H1 (cell line): ENCODE measurements around the gene USH2A. TPM values are rescaled to one million over a fixed set of nuclear protein-coding genes. Genes with fewer than 3 reads are reported as not detected.

Source experiments
- CTCF ChIA-PET: fragments of 300-600 bp; sonication (Branson Sonifier 250); formaldehyde crosslinking; loops from one replicate; lab custom pipeline; 2021; ENCODE audit not compliant: partially characterized antibody; lab: Charles Lee
- POLR2A ChIA-PET: fragments of 300-600 bp; sonication (Branson Sonifier 250); formaldehyde crosslinking; loops from one replicate; lab custom pipeline; 2021; ENCODE audit warnings: inconsistent platforms; ENCODE audit not compliant: partially characterized antibody; lab: Charles Lee
- DNase-seq, 2 experiments: peaks; one replicate each; pipeline versions ENCODE4 v3.0.0 to v3.0.0-alpha.2; 2010 to 2022; ENCODE audit warnings: low spot score in 2 of 2, low read depth in 1 of 2, mixed read lengths in 1 of 2
- FAIRE-seq: peaks from 2 replicates; lab custom pipeline; 2011; peaks lifted over from hg19 to GRCh38; lab: Jason Lieb, UNC
- H2AFZ ChIP-seq: 2 replicates; pipeline ENCODE4 v1.8.1; 2012; ENCODE audit warnings: low read length, inconsistent platforms
- H2AK5ac ChIP-seq: 2 replicates; pipeline ENCODE4 v1.6.1; 2013; ENCODE audit warnings: low read depth, low read length
- H2BK120ac ChIP-seq: replicated peaks from 2 replicates; pipeline ENCODE3; 2013; ENCODE audit warnings: low read depth, low read length, inconsistent platforms
- H2BK12ac ChIP-seq: 2 replicates; pipeline ENCODE4 v1.6.1; 2013; ENCODE audit warnings: low read depth, low read length
- H2BK15ac ChIP-seq: 2 replicates; pipeline ENCODE4 v1.6.1; 2013; ENCODE audit warnings: low read length
- H2BK20ac ChIP-seq: 2 replicates; pipeline ENCODE4 v1.6.1; 2013; ENCODE audit warnings: low read length
- H2BK5ac ChIP-seq: 2 replicates; pipeline ENCODE4 v1.6.1; 2013; ENCODE audit warnings: low read depth, low read length
- H3K14ac ChIP-seq: 2 replicates; pipeline ENCODE4 v1.6.1; 2013; ENCODE audit warnings: inconsistent platforms; ENCODE audit not compliant: insufficient read length
- H3K18ac ChIP-seq: 2 replicates; pipeline ENCODE4 v1.6.1; 2013; ENCODE audit warnings: low read length; ENCODE audit errors: extremely low read depth
- H3K23ac ChIP-seq: 2 replicates; pipeline ENCODE4 v1.6.1; 2013; ENCODE audit warnings: inconsistent platforms; ENCODE audit not compliant: insufficient read length
- H3K23me2 ChIP-seq: 2 replicates; pipeline ENCODE4 v1.6.1; 2013; ENCODE audit warnings: low read depth, low read length
- H3K27ac ChIP-seq: 2 replicates; pipeline ENCODE4 v1.6.1; 2011; ENCODE audit warnings: low read depth, low read length, inconsistent platforms
- H3K27me3 ChIP-seq, 4 experiments: replicated peaks in 1 of 4; 1 replicate in 1 of 4; 2 replicates in 3 of 4; pipeline versions ENCODE4 v1.6.1 to v1.8.1; 2011 to 2013; ENCODE audit warnings: low read length in 3 of 4, mild to moderate bottlenecking in 3 of 4, inconsistent platforms in 2 of 4, mixed read lengths in 2 of 4, moderate library complexity in 1 of 4; ENCODE audit not compliant: control insufficient read depth in 3 of 4, insufficient read depth in 3 of 4; ENCODE audit errors: extremely low read depth in 1 of 4
- H3K36me3 ChIP-seq, 4 experiments: 2 replicates each; pipeline versions ENCODE4 v1.6.1 to v1.8.1; 2011 to 2013; ENCODE audit warnings: mild to moderate bottlenecking in 4 of 4, low read length in 3 of 4, moderate library complexity in 2 of 4, control low read depth in 1 of 4, inconsistent platforms in 1 of 4; ENCODE audit not compliant: insufficient read depth in 4 of 4, control insufficient read depth in 2 of 4
- H3K4ac ChIP-seq: replicated peaks from 2 replicates; pipeline ENCODE3; 2013; ENCODE audit warnings: low read length, low read depth, mixed read lengths, inconsistent platforms; ENCODE audit not compliant: insufficient read length
- H3K4me1 ChIP-seq, 4 experiments: replicated peaks in 1 of 4; 1 replicate in 1 of 4; 2 replicates in 3 of 4; pipeline versions ENCODE4 v1.6.1 to v1.8.1; 2011 to 2013; ENCODE audit warnings: low read length in 3 of 4, inconsistent platforms in 2 of 4, mixed read lengths in 1 of 4; ENCODE audit not compliant: insufficient read depth in 4 of 4, control insufficient read depth in 3 of 4
- H3K4me2 ChIP-seq, 2 experiments: 2 replicates each; pipeline versions ENCODE4 v1.6.1 to v1.8.1; 2011 to 2013; ENCODE audit warnings: low read depth in 2 of 2, low read length in 2 of 2, control low read depth in 1 of 2, inconsistent platforms in 1 of 2, mild to moderate bottlenecking in 1 of 2; ENCODE audit not compliant: insufficient read depth in 1 of 2
- H3K4me3 ChIP-seq, 4 experiments: fragments of 200-600, 300-600 bp in 1 of 4; sonication (generic), shearing (Covaris generic), sonication (Bioruptor Twin) in 1 of 4; 2 replicates each; pipeline versions ENCODE4 v1.5.1 to v1.8.1; 2011 to 2016; ENCODE audit warnings: low read length in 4 of 4, low read depth in 3 of 4, control low read depth in 2 of 4, inconsistent platforms in 2 of 4, mild to moderate bottlenecking in 2 of 4, mixed read lengths in 1 of 4, moderate library complexity in 1 of 4; ENCODE audit not compliant: insufficient read depth in 2 of 4; ENCODE audit errors: extremely low read depth in 1 of 4
- H3K56ac ChIP-seq: replicated peaks from 2 replicates; pipeline ENCODE3; 2013; ENCODE audit warnings: low read depth, mild to moderate bottlenecking, mixed read lengths, low read length, inconsistent platforms; ENCODE audit not compliant: insufficient read length
- H3K79me1 ChIP-seq: 2 replicates; pipeline ENCODE4 v1.6.1; 2013; ENCODE audit warnings: low read depth, low read length, control low read depth
- H3K79me2 ChIP-seq, 2 experiments: 2 replicates each; pipeline versions ENCODE4 v1.6.1 to v1.8.1; 2012 to 2013; ENCODE audit warnings: low read length in 2 of 2, mild to moderate bottlenecking in 2 of 2, inconsistent platforms in 1 of 2; ENCODE audit not compliant: insufficient read depth in 2 of 2, control insufficient read depth in 1 of 2
- H3K9ac ChIP-seq, 4 experiments: replicated peaks in 1 of 4; 1 replicate in 1 of 4; 2 replicates in 3 of 4; pipeline versions ENCODE4 v1.6.1 to v1.8.1; 2011 to 2013; ENCODE audit warnings: low read depth in 3 of 4, low read length in 3 of 4, control low read depth in 2 of 4, mild to moderate bottlenecking in 2 of 4, moderate library complexity in 2 of 4, inconsistent platforms in 1 of 4; ENCODE audit errors: extremely low read depth in 1 of 4
- H3K9me3 ChIP-seq, 2 experiments: 2 replicates each; pipeline versions ENCODE4 v1.6.1 to v1.8.1; 2012 to 2013; ENCODE audit warnings: mild to moderate bottlenecking in 2 of 2, moderate library complexity in 2 of 2, control low read depth in 1 of 2, inconsistent platforms in 1 of 2, low read depth in 1 of 2, low read length in 1 of 2, mixed read lengths in 1 of 2; ENCODE audit not compliant: insufficient read depth in 2 of 2
- H4K20me1 ChIP-seq, 2 experiments: replicated peaks in 1 of 2; 2 replicates each; pipeline versions ENCODE3 to v1.8.1; 2011 to 2013; ENCODE audit warnings: inconsistent platforms in 2 of 2, low read length in 2 of 2, mild to moderate bottlenecking in 1 of 2; ENCODE audit not compliant: insufficient read depth in 2 of 2, control insufficient read depth in 1 of 2
- H4K5ac ChIP-seq: 2 replicates; pipeline ENCODE4 v1.6.1; 2013; ENCODE audit warnings: low read length, low read depth, mixed read lengths, inconsistent platforms; ENCODE audit not compliant: insufficient read length
- H4K8ac ChIP-seq: 2 replicates; pipeline ENCODE4 v1.8.0; 2013; ENCODE audit warnings: mild to moderate bottlenecking, moderate library complexity, low read length, inconsistent platforms; ENCODE audit not compliant: insufficient read depth; ENCODE audit errors: extremely low read depth
- H4K91ac ChIP-seq: replicated peaks from 2 replicates; pipeline ENCODE3; 2013; ENCODE audit warnings: low read length, mixed read lengths, inconsistent platforms; ENCODE audit not compliant: insufficient read length
- CREB1 ChIP-seq: IDR thresholded peaks from 2 replicates; pipeline ENCODE4 v1.6.1; 2012; ENCODE audit warnings: inconsistent platforms
- NRF1 ChIP-seq: IDR thresholded peaks from 2 replicates; pipeline ENCODE4 v1.6.1; 2011; ENCODE audit warnings: mild to moderate bottlenecking, low read depth, low read length, improper control_type of control experiment
- POLR2A ChIP-seq, 2 experiments: IDR thresholded peaks; 1 replicate in 1 of 2; 2 replicates in 1 of 2; pipeline ENCODE4 v1.6.1; 2011; ENCODE audit warnings: low read depth in 2 of 2, low read length in 2 of 2, mild to moderate bottlenecking in 2 of 2; ENCODE audit errors: control extremely low read depth in 1 of 2
- RBBP5 ChIP-seq: IDR thresholded peaks from 2 replicates; pipeline ENCODE4 v1.7.1; 2012; ENCODE audit warnings: low read depth, mild to moderate bottlenecking, inconsistent platforms, low read length, moderate library complexity, borderline replicate concordance
- SUZ12 ChIP-seq: fragments of 200-600 bp; sonication (generic); IDR thresholded peaks from 2 replicates; pipeline ENCODE4 v1.6.1; 2012; ENCODE audit warnings: mild to moderate bottlenecking, inconsistent platforms, low read length, moderate library complexity, mixed read lengths
- WGBS, 2 experiments: shearing (Covaris generic) in 1 of 2; methylation state at CpG; one replicate each; pipeline versions ENCODE4 v1.1.6 to v1.1.7; 2013 to 2015; ENCODE audit warnings: low lambda C conversion rate in 2 of 2, mixed read lengths in 2 of 2, inconsistent platforms in 1 of 2, low coverage in 1 of 2, missing lambda C conversion rate in 1 of 2; ENCODE audit not compliant: insufficient replicate concordance in 2 of 2, insufficient coverage in 1 of 2, insufficient read length in 1 of 2; ENCODE audit errors: extremely low coverage in 1 of 2, missing lambda C conversion rate in 1 of 2; 5-methylcytosine and 5-hydroxymethylcytosine counted together
- polyA plus RNA-seq, 7 experiments: library from polyadenylated mRNA; depleted of rRNA in 3 of 7; stranded (reverse) in 5 of 7; unstranded in 2 of 7; fragments of >200 nt in 5 of 7; fragments of 200-250 nt in 2 of 7; gene quantifications; 1 replicate in 5 of 7; 2 replicates in 1 of 7; 4 replicates in 1 of 7; pipeline versions ENCODE4 v1.2.1 to v1.2.3, GENCODE V29; 2011 to 2013; ENCODE audit warnings: missing spikeins in 2 of 7, mixed read lengths in 2 of 7
- total RNA-seq: library from RNA; stranded (reverse); fragmentation: NEBNext Ultra II Directional; extraction: Animal tissue kit (Norgen Biotek cat#: 25700); gene quantifications from 2 replicates; pipeline ENCODE4 v1.2.1, GENCODE V29; 2021

USH2A gene
- total and polyA plus RNA-seq, 2 of the 8 experiments (the other 6 are each of a cell fraction or from before 2014, with no cell fraction given): 0.02 to 0.17 TPM

- no peak overlapping the region for H2BK120ac ChIP-seq
Observed at GRCh38 chr1:216210081-216210480, 213.2 kb downstream of the USH2A start.

More at GRCh38 chr1:216210081-216210480, 213.2 kb downstream of the USH2A start:
- DNase-seq: no peak
- Histone ChIP-seq H4K5ac (no peak overlapping the region), H4K91ac (no peak overlapping the region), H2BK20ac (no peak overlapping the region), H2AFZ (no peak overlapping the region), H3K23me2 (no peaks in the 10 kb centered on the region), H3K27ac (no peak overlapping the region), H3K79me2 (no peaks in the 10 kb centered on the region), H3K27me3 (no peaks in the 10 kb centered on the region), H4K20me1 (no peaks in the 10 kb centered on the region), H3K23ac (no peak overlapping the region), H3K79me1 (no peaks in the 10 kb centered on the region), H3K9ac (no peak overlapping the region), H4K8ac (no peak overlapping the region), H3K36me3 (no peaks in the 10 kb centered on the region), H3K4me1 (no peaks in the 10 kb centered on the region), H3K18ac (no peak overlapping the region), H2BK15ac (no peak overlapping the region), H3K56ac (no peak overlapping the region), H2AK5ac (no peak overlapping the region), H3K4ac (no peak overlapping the region), H3K14ac (no peak overlapping the region), H2BK5ac (no peak overlapping the region), H3K4me3 (no peak overlapping the region), H3K9me3 (no peaks in the 10 kb centered on the region), H2BK12ac (no peak overlapping the region), H3K4me2 (no peak overlapping the region)
- TF ChIP-seq POLR2A (IDR thresholded peaks at IDR 0.05; ENCODE audit: control extremely low read depth in 1 of 2, low read depth in 2 of 2, low read length in 2 of 2): no peak
- TF ChIP-seq CREB1: no peak
- TF ChIP-seq NRF1: no peak
- TF ChIP-seq SUZ12: no peak
- TF ChIP-seq RBBP5: no peak
- POLR2A ChIA-PET: no interaction called here
- 78% methylated on average over 4 of the region's 4 CpGs; no CpG with 5 or more reads in 1 of the 2 experiments for WGBS, 2 experiments
- CTCF ChIA-PET: interaction anchor here (1.4 to 4.2 kb wide), 2 partner anchors 11 to 21 kb away, joined by 3 to 24 read pairs; no protein-coding TSS in a partner anchor
- no peak for FAIRE-seq
